ENCODE results near the gene P3H1.
A peak's percentile ranks its signal among the peaks of the same experiment; 100 is the strongest.

- TF ChIP-seq CTCF (IDR thresholded peaks at IDR 0.05), result peak; percentile 23 to 67 (median 48)
- TF ChIP-seq POLR2A (IDR thresholded peaks at IDR 0.05), result peak in 1 of 2 donors; percentile 57
Observed at GRCh38 chr1:42765832-42766740, 742 bp downstream of the P3H1 start.

Measured in adrenal gland (tissue), 5 donors.